GM12878 (cell line): ENCODE data around the gene ATXN1. TPM values are rescaled to one million over a fixed set of nuclear protein-coding genes. Genes with fewer than 3 reads are reported as not detected.

Source experiments
- ATAC-seq: fragments of 200-7000 bp; cut with Tn5 transposase; 3 replicates; pipeline ENCODE4 v1.9.1; 2020; ENCODE audit warnings: mild to moderate bottlenecking, moderate library complexity
- BruUV-seq: library from RNA; stranded (reverse); fragments of 400-500 nt; replicated peaks from 2 replicates; lab custom pipeline; 2021; lab: Mats Ljungman, UMichigan
- CTCF ChIA-PET: fragments of 300-600 bp; sonication (Branson Sonifier 250); formaldehyde crosslinking; extraction: SDS; loops from one replicate; lab custom pipeline; 2021; ENCODE audit warnings: inconsistent platforms; lab: Yijun Ruan, JAX
- POLR2A ChIA-PET: fragments of 350-600 bp; formaldehyde crosslinking; extraction: SDS; loops from one replicate; lab custom pipeline; 2021; ENCODE audit warnings: inconsistent platforms; lab: Charles Lee
- RAD21 ChIA-PET: fragments of 300-600 bp; sonication (Branson Sonifier 250); formaldehyde crosslinking; loops from one replicate; lab custom pipeline; 2023; ENCODE audit warnings: antibody characterized with exemption; ENCODE audit not compliant: unreplicated experiment; lab: Charles Lee
- SMC1A ChIA-PET: fragments of 300-600 bp; sonication (Branson Sonifier 250); formaldehyde crosslinking; loops from one replicate; lab custom pipeline; 2023; ENCODE audit not compliant: unreplicated experiment, uncharacterized antibody; lab: Charles Lee
- DNase-seq: peaks from one replicate; pipeline ENCODE4 v3.0.0-alpha.2; 2011; ENCODE audit warnings: low read depth, low spot score
- FAIRE-seq: peaks from 3 replicates; lab custom pipeline; 2011; peaks lifted over from hg19 to GRCh38; lab: Jason Lieb, UNC
- H2AFZ ChIP-seq: 2 replicates; pipeline ENCODE4 v1.6.0; 2011; ENCODE audit warnings: low read depth, low read length, control low read depth; ENCODE audit not compliant: control insufficient read depth
- H3K27ac ChIP-seq: 2 replicates; pipeline ENCODE4 v1.5.1; 2011; ENCODE audit warnings: control low read depth; ENCODE audit not compliant: control insufficient read depth, insufficient read depth
- H3K27me3 ChIP-seq, 2 experiments: replicated peaks in 1 of 2; 2 replicates each; pipeline versions ENCODE4 v1.6.0 to v1.6.1; 2011; ENCODE audit warnings: low read length in 1 of 2; ENCODE audit not compliant: control insufficient read depth in 2 of 2, insufficient read depth in 2 of 2
- H3K36me3 ChIP-seq, 2 experiments: 2 replicates each; pipeline ENCODE4 v1.5.1; 2011; ENCODE audit warnings: low read length in 1 of 2; ENCODE audit not compliant: control insufficient read depth in 2 of 2, insufficient read depth in 2 of 2
- H3K4me1 ChIP-seq: 2 replicates; pipeline ENCODE4 v1.6.1; 2011; ENCODE audit warnings: mild to moderate bottlenecking, low read length, moderate library complexity, mixed read lengths; ENCODE audit not compliant: control insufficient read depth, insufficient read depth
- H3K4me2 ChIP-seq: 2 replicates; pipeline ENCODE4 v1.6.0; 2011; ENCODE audit warnings: control low read depth; ENCODE audit not compliant: control insufficient read depth, insufficient read depth
- H3K4me3 ChIP-seq: fragments of 200-600 bp; sonication (generic); 2 replicates; pipeline ENCODE4 v1.5.1; 2016
- H3K79me2 ChIP-seq: 2 replicates; pipeline ENCODE4 v1.6.0; 2011; ENCODE audit warnings: low read length; ENCODE audit not compliant: control insufficient read depth, insufficient read depth
- H3K9ac ChIP-seq: 2 replicates; pipeline ENCODE4 v1.8.0; 2011; ENCODE audit warnings: low read length, control low read depth, mixed read lengths; ENCODE audit not compliant: control insufficient read depth, insufficient read depth
- H3K9me3 ChIP-seq: replicated peaks from 3 replicates; pipeline ENCODE4 v1.5.1; 2011; ENCODE audit warnings: mild to moderate bottlenecking, low read length; ENCODE audit not compliant: control insufficient read depth, insufficient read depth
- H4K20me1 ChIP-seq: 2 replicates; pipeline ENCODE4 v1.6.0; 2011; ENCODE audit not compliant: control insufficient read depth, insufficient read depth
- RELB ChIP-seq: fragments of 450-650 bp; IDR thresholded peaks from 2 replicates; pipeline ENCODE4 v1.6.1; 2017; ENCODE audit warnings: low read depth, mild to moderate bottlenecking, moderate library complexity
- ZBTB4 ChIP-seq: fragments of 450-650 bp; formaldehyde crosslinking; IDR thresholded peaks from 2 replicates; pipeline ENCODE4 v1.4.0; 2022; ENCODE audit warnings: mild to moderate bottlenecking, moderate library complexity
- ZNF24 ChIP-seq: fragments of 450-650 bp; IDR thresholded peaks from 2 replicates; pipeline ENCODE4 v1.6.1; 2017; ENCODE audit warnings: antibody characterized with exemption, mild to moderate bottlenecking
- WGBS: methylation state at CpG from one replicate; pipeline ENCODE4 v1.1.6; 2016; ENCODE audit warnings: low lambda C conversion rate; ENCODE audit not compliant: insufficient replicate concordance, insufficient coverage; ENCODE audit errors: missing lambda C conversion rate; 5-methylcytosine and 5-hydroxymethylcytosine counted together
- in situ Hi-C: fragments of 300-500 bp; cut with MboI; formaldehyde crosslinking; loops from 9 replicates; pipeline ENCODE4 v1.14.3; 2018; ENCODE audit warnings: mixed read lengths
- intact Hi-C: fragments of 100-400 bp; cut with micrococcal nuclease; formaldehyde crosslinking; loops from one replicate; pipeline ENCODE4 v1.14.2; 2022; ENCODE audit not compliant: unreplicated experiment
- polyA plus RNA-seq, 11 experiments: library from polyadenylated mRNA; depleted of rRNA in 4 of 11; unstranded in 6 of 11; stranded (reverse) in 5 of 11; fragments of >200 nt; fragmentation: Nextera tagmentation in 4 of 11; fragmentation: Illumina TruSeq in 1 of 11; extraction: Ambion mirVana in 4 of 11; extraction: Trizol in 1 of 11; gene quantifications; 1 replicate in 1 of 11; 2 replicates in 10 of 11; pipeline versions ENCODE4 v1.2.1 to v1.2.3, GENCODE V29; 2011 to 2016; ENCODE audit warnings: inconsistent platforms in 2 of 11, missing spikeins in 2 of 11, low read depth in 1 of 11
- total RNA-seq, 4 experiments: library from RNA; depleted of rRNA in 3 of 4; stranded (reverse); fragments of >200 nt in 3 of 4; fragmentation: Illumina TruSeq in 1 of 4; extraction: Trizol in 1 of 4; gene quantifications; 2 replicates each; pipeline versions ENCODE4 v1.2.1 to v1.2.3, GENCODE V29; 2013 to 2021
- TF ChIP-seq, protein P1 (sequence below): IDR thresholded peaks from 2 replicates; pipeline ENCODE4 v1.6.1; 2011; ENCODE audit warnings: borderline replicate concordance, low read depth, mild to moderate bottlenecking, moderate library complexity, low read length; ENCODE audit not compliant: insufficient read depth, poor library complexity, severe bottlenecking

Gene ATXN1
- total and polyA plus RNA-seq, 10 of the 15 experiments (the other 5 are each of a cell fraction or from before 2014, with no cell fraction given): 12.2 to 51.2 (median 20.5) TPM

- no TSS peak for BruUV-seq
- POLR2A ChIA-PET: interaction anchor here (0.5 to 1.8 kb wide), 3 partner anchors 9 to 29 kb away, joined by 3 to 4 read pairs (median 4); no protein-coding TSS in a partner anchor
These were observed 32.0 kb downstream of the ATXN1 start for GRCh38 chr6:16729183-16729691.

More at GRCh38 chr6:16729183-16729691, 32.0 kb downstream of the ATXN1 start:
- TF ChIP-seq, protein P1, sequence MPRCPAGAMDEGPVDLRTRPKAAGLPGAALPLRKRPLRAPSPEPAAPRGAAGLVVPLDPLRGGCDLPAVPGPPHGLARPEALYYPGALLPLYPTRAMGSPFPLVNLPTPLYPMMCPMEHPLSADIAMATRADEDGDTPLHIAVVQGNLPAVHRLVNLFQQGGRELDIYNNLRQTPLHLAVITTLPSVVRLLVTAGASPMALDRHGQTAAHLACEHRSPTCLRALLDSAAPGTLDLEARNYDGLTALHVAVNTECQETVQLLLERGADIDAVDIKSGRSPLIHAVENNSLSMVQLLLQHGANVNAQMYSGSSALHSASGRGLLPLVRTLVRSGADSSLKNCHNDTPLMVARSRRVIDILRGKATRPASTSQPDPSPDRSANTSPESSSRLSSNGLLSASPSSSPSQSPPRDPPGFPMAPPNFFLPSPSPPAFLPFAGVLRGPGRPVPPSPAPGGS: peak; percentile 9
- TF ChIP-seq ZNF24 (no peak), RELB (no peak), ZBTB4 (CRISPR knock-in tag) (no peak)
- in situ Hi-C loops (no loop called here), intact Hi-C loops (no loop called here)
- DNase-seq: no peak
- Histone ChIP-seq H3K27ac (no peak overlapping the region), H3K36me3 (no peaks in the 10 kb centered on the region; a peak in 1 of 4 replicates), H4K20me1 (no peaks in the 10 kb centered on the region), H3K79me2 (no peaks in the 10 kb centered on the region), H3K27me3 (no peaks in the 10 kb centered on the region), H3K4me1 (peaks cover 17% of the 10 kb centered on the region), H3K4me2 (no peak overlapping the region), H3K9me3 (no peaks in the 10 kb centered on the region), H3K4me3 (no peak overlapping the region), H3K9ac (no peak overlapping the region), H2AFZ (no peak overlapping the region)
- no peak for ATAC-seq
- no peak for FAIRE-seq
- SMC1A ChIA-PET: interaction anchor here (0.8 to 7.3 kb wide), 7 partner anchors 11 to 152 kb away, joined by 3 to 28 read pairs (median 4); no protein-coding TSS in a partner anchor
- RAD21 ChIA-PET: no interaction called here
- 91% methylated on average over 7 of the region's 7 CpGs for WGBS
- CTCF ChIA-PET: interaction anchor here (4.8 kb wide), 1 partner anchor 34 kb away, joined by 40 read pairs; the partner anchor contains the start of gene ATXN1
